Measurements from ENCODE around the gene ZFP36L1. TPM values are rescaled to one million over a fixed set of nuclear protein-coding genes. Genes with fewer than 3 reads are reported as not detected.

The ZFP36L1 gene
- total and polyA plus RNA-seq, 2 donors (not counting 3 experiments of a cell fraction or from before 2014, with no cell fraction given): 46.0 to 89.6 TPM

- Histone ChIP-seq H4K20me1 (replicated peaks; ENCODE audit: control insufficient read depth, extremely low read depth, insufficient read depth, low read length) (peaks cover 2% of the 10 kb centered on the region), H3K9me1 (replicated peaks; ENCODE audit: control insufficient read depth, extremely low read depth, insufficient read depth, low read length) (no peaks in the 10 kb centered on the region), H3K27me3 (ENCODE audit: control insufficient read depth in 2 of 2, insufficient read depth in 2 of 2, low read length in 2 of 2) (no peaks in the 10 kb centered on the region), H3K27ac (ENCODE audit: insufficient read depth, low read depth, low read length) (peak overlapping the region; percentile 98), H3K4me3 (replicated peaks in 1 of 3; ENCODE audit: insufficient read depth in 1 of 3, low read depth in 1 of 3, low read length in 3 of 3) (peak overlapping the region; percentile 59 to 72 (median 72)), H3K9me3 (replicated peaks; ENCODE audit: control insufficient read depth, insufficient read depth, low read length) (no peaks in the 10 kb centered on the region), H3K9ac (replicated peaks; ENCODE audit: extremely low read depth, insufficient read depth, low read length) (peak overlapping the region; percentile 96), H3K79me2 (ENCODE audit: control insufficient read depth, insufficient read depth, low read length) (peaks cover 41% of the 10 kb centered on the region), H3K4me1 (ENCODE audit: control insufficient read depth, extremely low read depth, insufficient read depth, low read length) (peaks cover 14% of the 10 kb centered on the region), H2AFZ (ENCODE audit: low read depth, low read length) (no peak overlapping the region), H3K36me3 (ENCODE audit: control insufficient read depth in 2 of 2, extremely low read depth in 1 of 2, insufficient read depth in 2 of 2, low read length in 2 of 2) (peaks cover 0 to 2% of the 10 kb centered on the region in 2 experiments), H3K4me2 (ENCODE audit: insufficient read depth, low read length) (peak overlapping the region; percentile 75)
- peak; percentile 67 for DNase-seq (ENCODE audit: low read depth, low spot score)
- TF ChIP-seq MYC (IDR thresholded peaks at IDR 0.05; ENCODE audit: low read depth, low read length): no peak
- TF ChIP-seq EZH2 (IDR thresholded peaks at IDR 0.05; ENCODE audit: borderline replicate concordance, low read depth, low read length, severe bottlenecking): no peak
- TF ChIP-seq GATA2 (IDR thresholded peaks at IDR 0.05; ENCODE audit: insufficient read depth, insufficient read length, low read depth, low read length): no peak
- TF ChIP-seq JUN (IDR thresholded peaks at IDR 0.05; ENCODE audit: borderline replicate concordance, insufficient read depth, insufficient read length, low read depth): no peak
- TF ChIP-seq FOS (IDR thresholded peaks at IDR 0.05; ENCODE audit: borderline replicate concordance, insufficient read depth, low read length): no peak
- TF ChIP-seq POLR2AphosphoS5 (IDR thresholded peaks at IDR 0.05; ENCODE audit: insufficient read depth, low read depth, low read length): no peak
- TF ChIP-seq, protein P1, sequence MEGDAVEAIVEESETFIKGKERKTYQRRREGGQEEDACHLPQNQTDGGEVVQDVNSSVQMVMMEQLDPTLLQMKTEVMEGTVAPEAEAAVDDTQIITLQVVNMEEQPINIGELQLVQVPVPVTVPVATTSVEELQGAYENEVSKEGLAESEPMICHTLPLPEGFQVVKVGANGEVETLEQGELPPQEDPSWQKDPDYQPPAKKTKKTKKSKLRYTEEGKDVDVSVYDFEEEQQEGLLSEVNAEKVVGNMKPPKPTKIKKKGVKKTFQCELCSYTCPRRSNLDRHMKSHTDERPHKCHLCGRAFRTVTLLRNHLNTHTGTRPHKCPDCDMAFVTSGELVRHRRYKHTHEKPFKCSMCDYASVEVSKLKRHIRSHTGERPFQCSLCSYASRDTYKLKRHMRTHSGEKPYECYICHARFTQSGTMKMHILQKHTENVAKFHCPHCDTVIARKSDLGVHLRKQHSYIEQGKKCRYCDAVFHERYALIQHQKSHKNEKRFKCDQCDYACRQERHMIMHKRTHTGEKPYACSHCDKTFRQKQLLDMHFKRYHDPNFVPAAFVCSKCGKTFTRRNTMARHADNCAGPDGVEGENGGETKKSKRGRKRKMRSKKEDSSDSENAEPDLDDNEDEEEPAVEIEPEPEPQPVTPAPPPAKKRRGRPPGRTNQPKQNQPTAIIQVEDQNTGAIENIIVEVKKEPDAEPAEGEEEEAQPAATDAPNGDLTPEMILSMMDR (IDR thresholded peaks at IDR 0.05; ENCODE audit: extremely low read depth in 1 of 2, insufficient read depth in 1 of 2, low read depth in 1 of 2, low read length in 2 of 2): no peak
- no peak for TF ChIP-seq MAX (IDR thresholded peaks at IDR 0.05; ENCODE audit: insufficient read depth, insufficient read length)
- ChIA-PET CTCF (interaction anchor here (0.7 to 3.0 kb wide), 7 partner anchors 12 to 851 kb away, joined by 3 to 20 read pairs (median 4); no protein-coding TSS in a partner anchor), POLR2A (interaction anchor here (0.9 kb wide), 1 partner anchor 19 kb away, joined by 3 read pairs; no protein-coding TSS in a partner anchor)
- peak; percentile 18 for FAIRE-seq
- dilution Hi-C loops (cut with MboI; ENCODE audit: extremely low pct_ligation_motif_present, low sequenced_read_pairs) (no loop called here), intact Hi-C loops (cut with micrococcal nuclease) (loop anchor here (5.0 to 10.0 kb wide), 2 partner anchors 418 to 650 kb away; no protein-coding TSS in a partner anchor)
- BruUV-seq (replicated peaks): no TSS peak
Measured at GRCh38 chr14:68794851-68795596, 2.2 kb upstream of the ZFP36L1 start.

All from endothelial cell of umbilical vein (primary cell).